ENCODE data around the gene AKAP13.

GRCh38 chr15:85340852-85341251 is 39.6 kb upstream of the AKAP13 start:
- TF ChIP-seq JUND (IDR thresholded peaks at IDR 0.05) (no peak), USF1 (IDR thresholded peaks at IDR 0.05; ENCODE audit: borderline replicate concordance, low read depth) (no peak), USF2 (IDR thresholded peaks at IDR 0.05; ENCODE audit: borderline replicate concordance, low read depth, low read length) (no peak), POLR2AphosphoS5 (IDR thresholded peaks at IDR 0.05; ENCODE audit: low read depth, low read length) (no peak), FOXJ3 (CRISPR knock-in tag; IDR thresholded peaks at IDR 0.05) (no peak), FOXM1 (IDR thresholded peaks at IDR 0.05; ENCODE audit: low read depth) (no peak), GATA2 (CRISPR knock-in tag; IDR thresholded peaks at IDR 0.05) (no peak), EP300 (IDR thresholded peaks at IDR 0.05; ENCODE audit: borderline replicate concordance in 1 of 2, low read depth in 1 of 2, low read length in 1 of 2) (no peak), MXI1 (IDR thresholded peaks at IDR 0.05; ENCODE audit: low read depth, low read length) (no peak)
- TF ChIP-seq, protein P1, sequence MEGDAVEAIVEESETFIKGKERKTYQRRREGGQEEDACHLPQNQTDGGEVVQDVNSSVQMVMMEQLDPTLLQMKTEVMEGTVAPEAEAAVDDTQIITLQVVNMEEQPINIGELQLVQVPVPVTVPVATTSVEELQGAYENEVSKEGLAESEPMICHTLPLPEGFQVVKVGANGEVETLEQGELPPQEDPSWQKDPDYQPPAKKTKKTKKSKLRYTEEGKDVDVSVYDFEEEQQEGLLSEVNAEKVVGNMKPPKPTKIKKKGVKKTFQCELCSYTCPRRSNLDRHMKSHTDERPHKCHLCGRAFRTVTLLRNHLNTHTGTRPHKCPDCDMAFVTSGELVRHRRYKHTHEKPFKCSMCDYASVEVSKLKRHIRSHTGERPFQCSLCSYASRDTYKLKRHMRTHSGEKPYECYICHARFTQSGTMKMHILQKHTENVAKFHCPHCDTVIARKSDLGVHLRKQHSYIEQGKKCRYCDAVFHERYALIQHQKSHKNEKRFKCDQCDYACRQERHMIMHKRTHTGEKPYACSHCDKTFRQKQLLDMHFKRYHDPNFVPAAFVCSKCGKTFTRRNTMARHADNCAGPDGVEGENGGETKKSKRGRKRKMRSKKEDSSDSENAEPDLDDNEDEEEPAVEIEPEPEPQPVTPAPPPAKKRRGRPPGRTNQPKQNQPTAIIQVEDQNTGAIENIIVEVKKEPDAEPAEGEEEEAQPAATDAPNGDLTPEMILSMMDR (IDR thresholded peaks at IDR 0.05): no peak
- TF ChIP-seq, protein P2, sequence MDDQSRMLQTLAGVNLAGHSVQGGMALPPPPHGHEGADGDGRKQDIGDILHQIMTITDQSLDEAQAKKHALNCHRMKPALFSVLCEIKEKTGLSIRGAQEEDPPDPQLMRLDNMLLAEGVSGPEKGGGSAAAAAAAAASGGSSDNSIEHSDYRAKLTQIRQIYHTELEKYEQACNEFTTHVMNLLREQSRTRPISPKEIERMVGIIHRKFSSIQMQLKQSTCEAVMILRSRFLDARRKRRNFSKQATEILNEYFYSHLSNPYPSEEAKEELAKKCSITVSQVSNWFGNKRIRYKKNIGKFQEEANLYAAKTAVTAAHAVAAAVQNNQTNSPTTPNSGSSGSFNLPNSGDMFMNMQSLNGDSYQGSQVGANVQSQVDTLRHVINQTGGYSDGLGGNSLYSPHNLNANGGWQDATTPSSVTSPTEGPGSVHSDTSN (IDR thresholded peaks at IDR 0.05): no peak

Data from SK-N-SH (cell line).